AG04450 (cell line): ENCODE data around the gene CACNB2. TPM values are rescaled to one million over a fixed set of nuclear protein-coding genes. Genes with fewer than 3 reads are reported as not detected.
"Not testable (repeated sequence)": the region's sequence is repeated elsewhere in the genome, so short reads cannot be mapped to it uniquely, and the experiment has no call there.

ENCODE experiments used
- CTCF ChIA-PET: fragments of 300-600, 350-600 bp; formaldehyde crosslinking; extraction: SDS; loops from one replicate; lab custom pipeline; 2022; ENCODE audit warnings: antibody characterized with exemption, inconsistent platforms; lab: Charles Lee
- POLR2A ChIA-PET: fragments of 350-600 bp; formaldehyde crosslinking; extraction: SDS; loops from one replicate; lab custom pipeline; 2021; ENCODE audit warnings: antibody characterized with exemption, inconsistent platforms; lab: Yijun Ruan, JAX
- DNase-seq: peaks from one replicate; pipeline ENCODE4 v3.0.0-alpha.2; 2011; ENCODE audit warnings: low read depth, low spot score
- H3K27ac ChIP-seq: one replicate; pipeline ENCODE4 v1.5.1; 2012; ENCODE audit warnings: low read depth, low read length, control low read depth
- H3K27me3 ChIP-seq: one replicate; pipeline ENCODE4 v1.6.0; 2012; ENCODE audit warnings: low read length; ENCODE audit not compliant: control insufficient read depth, insufficient read depth
- H3K4me3 ChIP-seq: 2 replicates; pipeline ENCODE4 v1.5.1; 2011; ENCODE audit warnings: mild to moderate bottlenecking, low read depth, low read length, control low read depth
- H3K9me3 ChIP-seq: 2 replicates; pipeline ENCODE4 v1.5.1; 2012; ENCODE audit warnings: low read length; ENCODE audit not compliant: control insufficient read depth, insufficient read depth
- polyA plus RNA-seq: library from polyadenylated mRNA; depleted of rRNA; stranded (reverse); fragments of >200 nt; gene quantifications from 2 replicates; pipeline ENCODE4 v1.2.3, GENCODE V29; 2011
- TF ChIP-seq, protein P1 (sequence below): IDR thresholded peaks from 2 replicates; pipeline ENCODE4 v1.5.1; 2011; ENCODE audit warnings: low read depth, low read length, control low read depth, inconsistent platforms

CACNB2 gene
- polyA plus RNA-seq, 1 experiment, result 0.76 TPM

DNA sequence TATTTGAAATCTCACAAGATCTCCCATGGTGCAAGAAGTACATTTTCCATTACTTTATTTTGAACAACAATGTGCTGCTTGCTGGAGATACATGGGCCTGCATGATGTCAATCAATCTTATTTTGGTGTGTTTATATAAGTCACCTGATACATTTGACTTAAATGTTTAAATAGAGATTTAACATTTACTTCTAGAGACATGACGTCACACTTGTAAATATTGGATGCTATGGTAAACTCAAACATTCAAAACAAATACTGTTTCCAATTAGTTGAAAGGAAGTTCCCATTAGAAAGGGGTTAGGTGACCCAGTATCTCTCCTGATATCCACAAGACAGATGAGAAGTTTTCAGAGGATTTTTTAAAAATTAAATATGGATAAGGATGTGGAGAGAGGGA is 296.7 kb downstream of the CACNB2 start:
- ChIA-PET CTCF (no interaction called here), POLR2A (no interaction called here)
- Histone ChIP-seq H3K27me3 (no peaks in the 10 kb centered on the region), H3K27ac (no peak overlapping the region), H3K4me3 (no peak overlapping the region), H3K9me3 (peaks cover 4% of the 10 kb centered on the region; the same call in 1 of the 2 replicates)
- no peak for DNase-seq
- TF ChIP-seq, protein P1, sequence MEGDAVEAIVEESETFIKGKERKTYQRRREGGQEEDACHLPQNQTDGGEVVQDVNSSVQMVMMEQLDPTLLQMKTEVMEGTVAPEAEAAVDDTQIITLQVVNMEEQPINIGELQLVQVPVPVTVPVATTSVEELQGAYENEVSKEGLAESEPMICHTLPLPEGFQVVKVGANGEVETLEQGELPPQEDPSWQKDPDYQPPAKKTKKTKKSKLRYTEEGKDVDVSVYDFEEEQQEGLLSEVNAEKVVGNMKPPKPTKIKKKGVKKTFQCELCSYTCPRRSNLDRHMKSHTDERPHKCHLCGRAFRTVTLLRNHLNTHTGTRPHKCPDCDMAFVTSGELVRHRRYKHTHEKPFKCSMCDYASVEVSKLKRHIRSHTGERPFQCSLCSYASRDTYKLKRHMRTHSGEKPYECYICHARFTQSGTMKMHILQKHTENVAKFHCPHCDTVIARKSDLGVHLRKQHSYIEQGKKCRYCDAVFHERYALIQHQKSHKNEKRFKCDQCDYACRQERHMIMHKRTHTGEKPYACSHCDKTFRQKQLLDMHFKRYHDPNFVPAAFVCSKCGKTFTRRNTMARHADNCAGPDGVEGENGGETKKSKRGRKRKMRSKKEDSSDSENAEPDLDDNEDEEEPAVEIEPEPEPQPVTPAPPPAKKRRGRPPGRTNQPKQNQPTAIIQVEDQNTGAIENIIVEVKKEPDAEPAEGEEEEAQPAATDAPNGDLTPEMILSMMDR, result no peak

DNA sequence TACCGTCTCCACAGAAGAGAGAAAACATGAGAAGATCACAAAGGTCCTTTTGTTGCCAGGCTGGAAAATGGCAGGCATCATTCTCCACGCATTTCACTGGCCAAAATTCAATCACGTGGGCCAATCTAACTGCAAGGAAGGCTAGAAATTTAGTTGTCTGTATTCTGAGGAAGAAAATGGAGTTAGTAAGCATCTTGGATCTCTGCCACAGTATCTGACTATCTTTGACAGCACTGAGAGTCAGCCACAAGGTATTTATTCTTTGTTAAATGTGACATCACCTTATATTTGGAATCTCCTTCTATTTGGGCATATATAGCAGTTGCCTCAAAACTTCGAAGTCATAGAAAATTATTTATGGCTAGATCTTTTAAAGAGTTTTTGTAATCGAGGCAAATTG is 297.3 kb downstream of the CACNB2 start:
- DNase-seq, result no peak
- CTCF ChIA-PET, result no interaction called here
- no peak overlapping the region for H3K27ac ChIP-seq
- no peaks in the 10 kb centered on the region for H3K27me3 ChIP-seq
- POLR2A ChIA-PET, result no interaction called here
- H3K4me3 ChIP-seq, result no peak overlapping the region
- peaks cover 4% of the 10 kb centered on the region; the same call in 1 of the 2 replicates for H3K9me3 ChIP-seq
- TF ChIP-seq, protein P1, result no peak

DNA sequence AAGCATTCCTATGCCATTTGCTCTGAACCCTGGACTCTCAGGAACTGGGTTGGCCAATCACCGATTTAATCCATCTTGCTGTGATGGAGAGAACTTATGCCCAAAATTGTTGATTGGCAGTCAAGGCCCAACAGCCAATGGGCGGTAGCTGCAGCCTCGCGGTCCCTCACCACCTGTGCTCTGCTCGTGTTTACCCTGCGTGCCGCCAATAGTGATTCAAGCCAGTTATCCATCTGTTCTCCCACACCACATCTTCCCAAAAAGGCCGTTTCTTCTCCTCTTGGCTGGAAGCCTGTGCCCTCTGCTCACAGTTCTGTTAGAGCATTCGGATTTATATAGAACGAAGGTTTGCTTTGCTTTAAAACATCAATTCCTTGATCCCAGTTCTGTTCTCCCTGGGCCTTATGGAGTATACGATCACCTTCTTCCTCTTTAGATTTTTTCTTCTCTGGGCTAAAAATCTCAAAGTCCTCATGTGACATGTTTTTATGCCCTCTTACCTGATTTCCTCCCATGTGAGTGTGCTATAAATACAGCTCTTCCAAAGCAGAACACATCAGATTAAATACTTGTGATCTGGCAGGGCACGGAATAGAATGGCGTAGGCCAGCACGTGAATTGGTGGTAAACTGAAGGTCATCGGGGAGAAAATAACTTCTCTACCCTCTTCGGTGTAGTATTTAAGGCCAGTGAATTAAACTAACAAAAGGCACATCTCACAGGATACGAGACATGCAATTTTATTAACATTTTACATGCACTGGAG is 298.3 kb downstream of the CACNB2 start:
- Histone ChIP-seq H3K9me3 (peaks cover 4% of the 10 kb centered on the region; the same call in 1 of the 2 replicates), H3K27ac (peak overlapping the region; percentile 11), H3K27me3 (no peaks in the 10 kb centered on the region), H3K4me3 (no peak overlapping the region)
- TF ChIP-seq, protein P1, result no peak
- CTCF ChIA-PET, result interaction anchor here (0.5 kb wide), 1 partner anchor 196 kb away, joined by 4 read pairs; no protein-coding TSS in a partner anchor
- no peak for DNase-seq
- POLR2A ChIA-PET, result no interaction called here

DNA sequence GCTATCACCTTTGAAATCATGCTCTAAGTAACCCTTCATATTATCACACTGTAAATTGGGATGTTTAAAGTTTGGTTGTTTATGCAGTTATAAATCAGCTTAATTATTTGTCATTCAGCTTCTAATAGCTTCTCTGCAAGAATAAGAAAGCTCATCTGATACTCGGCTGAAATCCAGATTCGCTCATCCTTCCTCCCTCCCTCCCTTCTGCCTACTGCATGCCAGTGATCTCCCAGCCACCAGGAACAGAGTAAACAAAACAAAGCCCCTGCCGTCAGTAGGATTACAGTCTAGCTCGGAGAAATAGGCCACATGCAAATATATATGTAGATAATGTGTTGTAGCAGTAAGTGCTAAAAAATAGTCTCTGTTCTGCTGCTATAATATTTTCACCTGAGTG is 299.4 kb downstream of the CACNB2 start:
- TF ChIP-seq, protein P1, result no peak
- H3K4me3 ChIP-seq, result no peak overlapping the region
- no peaks in the 10 kb centered on the region for H3K27me3 ChIP-seq
- POLR2A ChIA-PET, result no interaction called here
- no peak overlapping the region for H3K27ac ChIP-seq
- no peak for DNase-seq
- CTCF ChIA-PET, result no interaction called here
- peaks cover 4% of the 10 kb centered on the region; the same call in 1 of the 2 replicates for H3K9me3 ChIP-seq

DNA sequence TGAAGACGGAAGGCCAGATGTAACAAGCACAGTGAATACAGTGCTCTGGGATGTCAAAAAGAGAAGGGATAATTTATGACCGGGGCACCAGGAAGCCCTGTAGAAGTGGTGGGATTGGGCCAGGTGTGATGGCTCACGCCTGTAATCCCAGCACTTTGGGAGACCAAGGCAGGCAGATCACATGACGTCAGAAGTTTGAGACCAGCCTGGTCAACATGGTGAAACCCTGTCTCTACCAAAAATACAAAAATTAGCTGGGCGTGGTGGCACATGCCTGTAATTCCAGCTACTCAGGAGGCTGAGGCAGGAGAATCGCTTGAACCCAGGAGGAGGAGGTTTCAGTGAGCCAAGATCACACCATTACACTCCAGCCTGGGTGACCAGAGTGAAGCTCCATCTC is 305.4 kb downstream of the CACNB2 start:
- H3K4me3 ChIP-seq, result not testable (repeated sequence)

More for the DNA sequence above, 305.4 kb downstream of the CACNB2 start:
- POLR2A ChIA-PET, H3K27me3 ChIP-seq, DNase-seq, H3K27ac ChIP-seq, CTCF ChIA-PET, H3K9me3 ChIP-seq: not testable (repeated sequence)
